GM12878 (cell line): Measurements from ENCODE around the gene ANKRD11. TPM values are rescaled to one million over a fixed set of nuclear protein-coding genes. Genes with fewer than 3 reads are reported as not detected.

Experiments used
- ATAC-seq: fragments of 200-7000 bp; cut with Tn5 transposase; 3 replicates; pipeline ENCODE4 v1.9.1; 2020; ENCODE audit warnings: mild to moderate bottlenecking, moderate library complexity
- BruUV-seq: library from RNA; stranded (reverse); fragments of 400-500 nt; replicated peaks from 2 replicates; lab custom pipeline; 2021; lab: Mats Ljungman, UMichigan
- CTCF ChIA-PET: fragments of 300-600 bp; sonication (Branson Sonifier 250); formaldehyde crosslinking; extraction: SDS; loops from one replicate; lab custom pipeline; 2021; ENCODE audit warnings: inconsistent platforms; lab: Yijun Ruan, JAX
- POLR2A ChIA-PET: fragments of 350-600 bp; formaldehyde crosslinking; extraction: SDS; loops from one replicate; lab custom pipeline; 2021; ENCODE audit warnings: inconsistent platforms; lab: Charles Lee
- RAD21 ChIA-PET: fragments of 300-600 bp; sonication (Branson Sonifier 250); formaldehyde crosslinking; loops from one replicate; lab custom pipeline; 2023; ENCODE audit warnings: antibody characterized with exemption; ENCODE audit not compliant: unreplicated experiment; lab: Charles Lee
- SMC1A ChIA-PET: fragments of 300-600 bp; sonication (Branson Sonifier 250); formaldehyde crosslinking; loops from one replicate; lab custom pipeline; 2023; ENCODE audit not compliant: unreplicated experiment, uncharacterized antibody; lab: Charles Lee
- DNase-seq: peaks from one replicate; pipeline ENCODE4 v3.0.0-alpha.2; 2011; ENCODE audit warnings: low read depth, low spot score
- FAIRE-seq: peaks from 3 replicates; lab custom pipeline; 2011; peaks lifted over from hg19 to GRCh38; lab: Jason Lieb, UNC
- H2AFZ ChIP-seq: 2 replicates; pipeline ENCODE4 v1.6.0; 2011; ENCODE audit warnings: low read depth, low read length, control low read depth; ENCODE audit not compliant: control insufficient read depth
- H3K27ac ChIP-seq: 2 replicates; pipeline ENCODE4 v1.5.1; 2011; ENCODE audit warnings: control low read depth; ENCODE audit not compliant: control insufficient read depth, insufficient read depth
- H3K27me3 ChIP-seq, 2 experiments: replicated peaks in 1 of 2; 2 replicates each; pipeline versions ENCODE4 v1.6.0 to v1.6.1; 2011; ENCODE audit warnings: low read length in 1 of 2; ENCODE audit not compliant: control insufficient read depth in 2 of 2, insufficient read depth in 2 of 2
- H3K36me3 ChIP-seq, 2 experiments: 2 replicates each; pipeline ENCODE4 v1.5.1; 2011; ENCODE audit warnings: low read length in 1 of 2; ENCODE audit not compliant: control insufficient read depth in 2 of 2, insufficient read depth in 2 of 2
- H3K4me1 ChIP-seq: 2 replicates; pipeline ENCODE4 v1.6.1; 2011; ENCODE audit warnings: mild to moderate bottlenecking, low read length, moderate library complexity, mixed read lengths; ENCODE audit not compliant: control insufficient read depth, insufficient read depth
- H3K4me2 ChIP-seq: 2 replicates; pipeline ENCODE4 v1.6.0; 2011; ENCODE audit warnings: control low read depth; ENCODE audit not compliant: control insufficient read depth, insufficient read depth
- H3K4me3 ChIP-seq: fragments of 200-600 bp; sonication (generic); 2 replicates; pipeline ENCODE4 v1.5.1; 2016
- H3K79me2 ChIP-seq: 2 replicates; pipeline ENCODE4 v1.6.0; 2011; ENCODE audit warnings: low read length; ENCODE audit not compliant: control insufficient read depth, insufficient read depth
- H3K9ac ChIP-seq: 2 replicates; pipeline ENCODE4 v1.8.0; 2011; ENCODE audit warnings: low read length, control low read depth, mixed read lengths; ENCODE audit not compliant: control insufficient read depth, insufficient read depth
- H3K9me3 ChIP-seq: replicated peaks from 3 replicates; pipeline ENCODE4 v1.5.1; 2011; ENCODE audit warnings: mild to moderate bottlenecking, low read length; ENCODE audit not compliant: control insufficient read depth, insufficient read depth
- H4K20me1 ChIP-seq: 2 replicates; pipeline ENCODE4 v1.6.0; 2011; ENCODE audit not compliant: control insufficient read depth, insufficient read depth
- ASH2L ChIP-seq: fragments of 300-600, 200-600 bp; sonication (generic); IDR thresholded peaks from 2 replicates; pipeline ENCODE4 v1.6.1; 2017; ENCODE audit warnings: low read depth, mild to moderate bottlenecking, borderline replicate concordance
- ATF7 ChIP-seq: fragments of 450-650 bp; IDR thresholded peaks from 2 replicates; pipeline ENCODE4 v1.6.1; 2016; ENCODE audit warnings: low read depth, mild to moderate bottlenecking
- CEBPB ChIP-seq, 2 experiments: fragments of 150-350 bp in 1 of 2; IDR thresholded peaks; 2 replicates each; pipeline ENCODE4 v1.6.1; 2012 to 2014; ENCODE audit warnings: low read depth in 2 of 2, low read length in 2 of 2, borderline replicate concordance in 1 of 2, inconsistent platforms in 1 of 2
- CREM ChIP-seq: IDR thresholded peaks from 2 replicates; pipeline ENCODE4 v1.6.1; 2014; ENCODE audit warnings: antibody characterized with exemption, low read depth
- EED ChIP-seq: sonication (generic); IDR thresholded peaks from 2 replicates; pipeline ENCODE4 v1.6.1; 2016; ENCODE audit warnings: antibody characterized with exemption, low read depth
- EP300 ChIP-seq, 2 experiments: fragments of 150-350 bp in 1 of 2; IDR thresholded peaks; 2 replicates each; pipeline ENCODE4 v1.6.1; 2011 to 2012; ENCODE audit warnings: low read depth in 2 of 2, low read length in 2 of 2, borderline replicate concordance in 1 of 2, improper control_type of control experiment in 1 of 2, inconsistent platforms in 1 of 2; ENCODE audit not compliant: control insufficient read depth in 1 of 2
- IKZF2 ChIP-seq, 2 experiments: fragments of 450-650 bp; IDR thresholded peaks; 2 replicates each; pipeline ENCODE4 v1.6.1; 2017; ENCODE audit warnings: mild to moderate bottlenecking in 2 of 2, moderate library complexity in 2 of 2
- MYB ChIP-seq: fragments of 150-350 bp; IDR thresholded peaks from 2 replicates; pipeline ENCODE4 v1.6.1; 2014; ENCODE audit warnings: mild to moderate bottlenecking, low read depth, low read length, borderline replicate concordance
- NBN ChIP-seq: fragments of 450-650 bp; IDR thresholded peaks from 2 replicates; pipeline ENCODE4 v1.6.1; 2016
- PBX3 ChIP-seq: IDR thresholded peaks from 2 replicates; pipeline ENCODE4 v1.6.1; 2011; ENCODE audit warnings: mild to moderate bottlenecking, low read depth, low read length, moderate library complexity; ENCODE audit not compliant: insufficient replicate concordance
- PKNOX1 ChIP-seq: fragments of 450-650 bp; IDR thresholded peaks from 2 replicates; pipeline ENCODE4 v1.6.1; 2016; ENCODE audit warnings: mild to moderate bottlenecking
- PML ChIP-seq: IDR thresholded peaks from 2 replicates; pipeline ENCODE4 v1.6.1; 2012; ENCODE audit warnings: low read length, inconsistent platforms
- RB1 ChIP-seq: fragments of 450-650 bp; formaldehyde crosslinking; IDR thresholded peaks from 2 replicates; pipeline ENCODE4 v1.6.1; 2017; ENCODE audit warnings: mild to moderate bottlenecking, borderline replicate concordance
- SRF ChIP-seq, 2 experiments: IDR thresholded peaks; 2 replicates each; pipeline ENCODE4 v1.6.1; 2011; ENCODE audit warnings: low read depth in 2 of 2, low read length in 2 of 2, mild to moderate bottlenecking in 1 of 2, moderate library complexity in 1 of 2
- TCF12 ChIP-seq: IDR thresholded peaks from 2 replicates; pipeline ENCODE4 v1.6.1; 2011; ENCODE audit warnings: low read depth, mild to moderate bottlenecking, low read length
- TCF3 ChIP-seq: IDR thresholded peaks from 2 replicates; pipeline ENCODE4 v1.6.1; 2012; ENCODE audit warnings: low read depth, mild to moderate bottlenecking, low read length, borderline replicate concordance; ENCODE audit not compliant: insufficient read depth
- USF2 ChIP-seq: IDR thresholded peaks from 2 replicates; pipeline ENCODE4 v1.6.1; 2011; ENCODE audit warnings: low read depth, low read length, improper control_type of control experiment, borderline replicate concordance
- WGBS: methylation state at CpG from one replicate; pipeline ENCODE4 v1.1.6; 2016; ENCODE audit warnings: low lambda C conversion rate; ENCODE audit not compliant: insufficient replicate concordance, insufficient coverage; ENCODE audit errors: missing lambda C conversion rate; 5-methylcytosine and 5-hydroxymethylcytosine counted together
- in situ Hi-C: fragments of 300-500 bp; cut with MboI; formaldehyde crosslinking; loops from 9 replicates; pipeline ENCODE4 v1.14.3; 2018; ENCODE audit warnings: mixed read lengths
- intact Hi-C: fragments of 100-400 bp; cut with micrococcal nuclease; formaldehyde crosslinking; loops from one replicate; pipeline ENCODE4 v1.14.2; 2022; ENCODE audit not compliant: unreplicated experiment
- polyA plus RNA-seq, 11 experiments: library from polyadenylated mRNA; depleted of rRNA in 4 of 11; unstranded in 6 of 11; stranded (reverse) in 5 of 11; fragments of >200 nt; fragmentation: Nextera tagmentation in 4 of 11; fragmentation: Illumina TruSeq in 1 of 11; extraction: Ambion mirVana in 4 of 11; extraction: Trizol in 1 of 11; gene quantifications; 1 replicate in 1 of 11; 2 replicates in 10 of 11; pipeline versions ENCODE4 v1.2.1 to v1.2.3, GENCODE V29; 2011 to 2016; ENCODE audit warnings: inconsistent platforms in 2 of 11, missing spikeins in 2 of 11, low read depth in 1 of 11
- total RNA-seq, 4 experiments: library from RNA; depleted of rRNA in 3 of 4; stranded (reverse); fragments of >200 nt in 3 of 4; fragmentation: Illumina TruSeq in 1 of 4; extraction: Trizol in 1 of 4; gene quantifications; 2 replicates each; pipeline versions ENCODE4 v1.2.1 to v1.2.3, GENCODE V29; 2013 to 2021
- TF ChIP-seq, protein P1 (sequence below): fragments of 450-650 bp; formaldehyde crosslinking; IDR thresholded peaks from 2 replicates; pipeline ENCODE4 v1.5.0; 2022; ENCODE audit warnings: mild to moderate bottlenecking, missing genetic modification characterization

The ANKRD11 gene
- total and polyA plus RNA-seq, 10 of the 15 experiments (the other 5 are each of a cell fraction or from before 2014, with no cell fraction given) = 5.1 to 103 (median 27.4) TPM

- peaks cover 26% of the 10 kb centered on the region; the same call in 1 of the 2 replicates for H4K20me1 ChIP-seq
- ChIA-PET CTCF (interaction anchor here (1.2 kb wide), 1 partner anchor 9 kb away, joined by 3 read pairs; no protein-coding TSS in a partner anchor), POLR2A (interaction anchor here (0.6 to 1.2 kb wide), 3 partner anchors 10 to 16 kb away, joined by 3 to 4 read pairs (median 3); no protein-coding TSS in a partner anchor), SMC1A (interaction anchor here (1.1 to 1.5 kb wide), 2 partner anchors 10 to 53 kb away, joined by 3 to 4 read pairs; no protein-coding TSS in a partner anchor), RAD21 (interaction anchor here (0.9 kb wide), 1 partner anchor 49 kb away, joined by 4 read pairs; no protein-coding TSS in a partner anchor)
- no peak overlapping the region for H3K9ac ChIP-seq
- WGBS = 97% methylated on average over 10 of the region's 10 CpGs
- H2AFZ ChIP-seq = no peak overlapping the region
- BruUV-seq = no TSS peak
- peaks cover 27% of the 10 kb centered on the region for H3K4me1 ChIP-seq
- FAIRE-seq (no peak), DNase-seq (no peak), ATAC-seq (no peak)
- in situ Hi-C loops (no loop called here), intact Hi-C loops (no loop called here)
- peak overlapping the region; percentile 36; the same call in 1 of the 2 replicates for H3K4me2 ChIP-seq
- H3K79me2 ChIP-seq = peaks cover 96% of the 10 kb centered on the region
- H3K4me3 ChIP-seq = no peak overlapping the region
- no peaks in the 10 kb centered on the region for H3K27me3 ChIP-seq
- no peak overlapping the region for H3K27ac ChIP-seq
- peaks cover 5 to 14% of the 10 kb centered on the region in 2 experiments for H3K36me3 ChIP-seq
- H3K9me3 ChIP-seq = peaks cover under 1% of the 10 kb centered on the region; the same call in 1 of the 3 replicates
- TF ChIP-seq CEBPB (IDR thresholded peaks at IDR 0.05; ENCODE audit: borderline replicate concordance in 1 of 2, low read depth in 2 of 2, low read length in 2 of 2) (no peak), PBX3 (no peak), PKNOX1 (no peak), CREM (no peak), MYB (no peak), PML (no peak), ATF7 (no peak), TCF12 (no peak), TCF3 (no peak), ASH2L (no peak), EP300 (IDR thresholded peaks at IDR 0.05; ENCODE audit: borderline replicate concordance in 1 of 2, control insufficient read depth in 1 of 2, low read depth in 2 of 2, low read length in 2 of 2) (no peak), IKZF2 (IDR thresholded peaks at IDR 0.05) (no peak), SRF (IDR thresholded peaks at IDR 0.05; ENCODE audit: low read depth in 2 of 2, low read length in 2 of 2) (no peak), RB1 (no peak), USF2 (no peak), EED (no peak), NBN (no peak)
- TF ChIP-seq, protein P1, sequence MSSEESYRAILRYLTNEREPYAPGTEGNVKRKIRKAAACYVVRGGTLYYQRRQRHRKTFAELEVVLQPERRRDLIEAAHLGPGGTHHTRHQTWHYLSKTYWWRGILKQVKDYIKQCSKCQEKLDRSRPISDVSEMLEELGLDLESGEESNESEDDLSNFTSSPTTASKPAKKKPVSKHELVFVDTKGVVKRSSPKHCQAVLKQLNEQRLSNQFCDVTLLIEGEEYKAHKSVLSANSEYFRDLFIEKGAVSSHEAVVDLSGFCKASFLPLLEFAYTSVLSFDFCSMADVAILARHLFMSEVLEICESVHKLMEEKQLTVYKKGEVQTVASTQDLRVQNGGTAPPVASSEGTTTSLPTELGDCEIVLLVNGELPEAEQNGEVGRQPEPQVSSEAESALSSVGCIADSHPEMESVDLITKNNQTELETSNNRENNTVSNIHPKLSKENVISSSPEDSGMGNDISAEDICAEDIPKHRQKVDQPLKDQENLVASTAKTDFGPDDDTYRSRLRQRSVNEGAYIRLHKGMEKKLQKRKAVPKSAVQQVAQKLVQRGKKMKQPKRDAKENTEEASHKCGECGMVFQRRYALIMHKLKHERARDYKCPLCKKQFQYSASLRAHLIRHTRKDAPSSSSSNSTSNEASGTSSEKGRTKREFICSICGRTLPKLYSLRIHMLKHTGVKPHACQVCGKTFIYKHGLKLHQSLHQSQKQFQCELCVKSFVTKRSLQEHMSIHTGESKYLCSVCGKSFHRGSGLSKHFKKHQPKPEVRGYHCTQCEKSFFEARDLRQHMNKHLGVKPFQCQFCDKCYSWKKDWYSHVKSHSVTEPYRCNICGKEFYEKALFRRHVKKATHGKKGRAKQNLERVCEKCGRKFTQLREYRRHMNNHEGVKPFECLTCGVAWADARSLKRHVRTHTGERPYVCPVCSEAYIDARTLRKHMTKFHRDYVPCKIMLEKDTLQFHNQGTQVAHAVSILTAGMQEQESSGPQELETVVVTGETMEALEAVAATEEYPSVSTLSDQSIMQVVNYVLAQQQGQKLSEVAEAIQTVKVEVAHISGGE (CRISPR knock-in tag) = no peak
Observed at GRCh38 chr16:89436366-89436765, 54.0 kb downstream of the ANKRD11 start.
